GM12878 (cell line): ENCODE data around the gene ETFBKMT. TPM values are rescaled to one million over a fixed set of nuclear protein-coding genes. Genes with fewer than 3 reads are reported as not detected.

Experiments
- ATAC-seq: fragments of 200-7000 bp; cut with Tn5 transposase; 3 replicates; pipeline ENCODE4 v1.9.1; 2020; ENCODE audit warnings: mild to moderate bottlenecking, moderate library complexity
- BruUV-seq: library from RNA; stranded (reverse); fragments of 400-500 nt; replicated peaks from 2 replicates; lab custom pipeline; 2021; lab: Mats Ljungman, UMichigan
- CTCF ChIA-PET: fragments of 300-600 bp; sonication (Branson Sonifier 250); formaldehyde crosslinking; extraction: SDS; loops from one replicate; lab custom pipeline; 2021; ENCODE audit warnings: inconsistent platforms; lab: Yijun Ruan, JAX
- POLR2A ChIA-PET: fragments of 350-600 bp; formaldehyde crosslinking; extraction: SDS; loops from one replicate; lab custom pipeline; 2021; ENCODE audit warnings: inconsistent platforms; lab: Charles Lee
- RAD21 ChIA-PET: fragments of 300-600 bp; sonication (Branson Sonifier 250); formaldehyde crosslinking; loops from one replicate; lab custom pipeline; 2023; ENCODE audit warnings: antibody characterized with exemption; ENCODE audit not compliant: unreplicated experiment; lab: Charles Lee
- SMC1A ChIA-PET: fragments of 300-600 bp; sonication (Branson Sonifier 250); formaldehyde crosslinking; loops from one replicate; lab custom pipeline; 2023; ENCODE audit not compliant: unreplicated experiment, uncharacterized antibody; lab: Charles Lee
- DNase-seq: peaks from one replicate; pipeline ENCODE4 v3.0.0-alpha.2; 2011; ENCODE audit warnings: low read depth, low spot score
- FAIRE-seq: peaks from 3 replicates; lab custom pipeline; 2011; peaks lifted over from hg19 to GRCh38; lab: Jason Lieb, UNC
- H2AFZ ChIP-seq: 2 replicates; pipeline ENCODE4 v1.6.0; 2011; ENCODE audit warnings: low read depth, low read length, control low read depth; ENCODE audit not compliant: control insufficient read depth
- H3K27ac ChIP-seq: 2 replicates; pipeline ENCODE4 v1.5.1; 2011; ENCODE audit warnings: control low read depth; ENCODE audit not compliant: control insufficient read depth, insufficient read depth
- H3K27me3 ChIP-seq, 2 experiments: replicated peaks in 1 of 2; 2 replicates each; pipeline versions ENCODE4 v1.6.0 to v1.6.1; 2011; ENCODE audit warnings: low read length in 1 of 2; ENCODE audit not compliant: control insufficient read depth in 2 of 2, insufficient read depth in 2 of 2
- H3K36me3 ChIP-seq, 2 experiments: 2 replicates each; pipeline ENCODE4 v1.5.1; 2011; ENCODE audit warnings: low read length in 1 of 2; ENCODE audit not compliant: control insufficient read depth in 2 of 2, insufficient read depth in 2 of 2
- H3K4me1 ChIP-seq: 2 replicates; pipeline ENCODE4 v1.6.1; 2011; ENCODE audit warnings: mild to moderate bottlenecking, low read length, moderate library complexity, mixed read lengths; ENCODE audit not compliant: control insufficient read depth, insufficient read depth
- H3K4me2 ChIP-seq: 2 replicates; pipeline ENCODE4 v1.6.0; 2011; ENCODE audit warnings: control low read depth; ENCODE audit not compliant: control insufficient read depth, insufficient read depth
- H3K4me3 ChIP-seq: fragments of 200-600 bp; sonication (generic); 2 replicates; pipeline ENCODE4 v1.5.1; 2016
- H3K79me2 ChIP-seq: 2 replicates; pipeline ENCODE4 v1.6.0; 2011; ENCODE audit warnings: low read length; ENCODE audit not compliant: control insufficient read depth, insufficient read depth
- H3K9ac ChIP-seq: 2 replicates; pipeline ENCODE4 v1.8.0; 2011; ENCODE audit warnings: low read length, control low read depth, mixed read lengths; ENCODE audit not compliant: control insufficient read depth, insufficient read depth
- H3K9me3 ChIP-seq: replicated peaks from 3 replicates; pipeline ENCODE4 v1.5.1; 2011; ENCODE audit warnings: mild to moderate bottlenecking, low read length; ENCODE audit not compliant: control insufficient read depth, insufficient read depth
- H4K20me1 ChIP-seq: 2 replicates; pipeline ENCODE4 v1.6.0; 2011; ENCODE audit not compliant: control insufficient read depth, insufficient read depth
- DPF2 ChIP-seq: fragments of 450-650 bp; IDR thresholded peaks from 2 replicates; pipeline ENCODE4 v1.6.1; 2017; ENCODE audit warnings: mild to moderate bottlenecking
- FOXM1 ChIP-seq: IDR thresholded peaks from 2 replicates; pipeline ENCODE4 v1.6.1; 2012; ENCODE audit warnings: low read depth, mild to moderate bottlenecking, inconsistent platforms, low read length, moderate library complexity
- WGBS: methylation state at CpG from one replicate; pipeline ENCODE4 v1.1.6; 2016; ENCODE audit warnings: low lambda C conversion rate; ENCODE audit not compliant: insufficient replicate concordance, insufficient coverage; ENCODE audit errors: missing lambda C conversion rate; 5-methylcytosine and 5-hydroxymethylcytosine counted together
- in situ Hi-C: fragments of 300-500 bp; cut with MboI; formaldehyde crosslinking; loops from 9 replicates; pipeline ENCODE4 v1.14.3; 2018; ENCODE audit warnings: mixed read lengths
- intact Hi-C: fragments of 100-400 bp; cut with micrococcal nuclease; formaldehyde crosslinking; loops from one replicate; pipeline ENCODE4 v1.14.2; 2022; ENCODE audit not compliant: unreplicated experiment
- polyA plus RNA-seq, 11 experiments: library from polyadenylated mRNA; depleted of rRNA in 4 of 11; unstranded in 6 of 11; stranded (reverse) in 5 of 11; fragments of >200 nt; fragmentation: Nextera tagmentation in 4 of 11; fragmentation: Illumina TruSeq in 1 of 11; extraction: Ambion mirVana in 4 of 11; extraction: Trizol in 1 of 11; gene quantifications; 1 replicate in 1 of 11; 2 replicates in 10 of 11; pipeline versions ENCODE4 v1.2.1 to v1.2.3, GENCODE V29; 2011 to 2016; ENCODE audit warnings: inconsistent platforms in 2 of 11, missing spikeins in 2 of 11, low read depth in 1 of 11
- total RNA-seq, 4 experiments: library from RNA; depleted of rRNA in 3 of 4; stranded (reverse); fragments of >200 nt in 3 of 4; fragmentation: Illumina TruSeq in 1 of 4; extraction: Trizol in 1 of 4; gene quantifications; 2 replicates each; pipeline versions ENCODE4 v1.2.1 to v1.2.3, GENCODE V29; 2013 to 2021
- TF ChIP-seq, protein P1 (sequence below): fragments of 450-650 bp; IDR thresholded peaks from 2 replicates; pipeline ENCODE4 v1.6.1; 2017; ENCODE audit warnings: antibody characterized with exemption, mild to moderate bottlenecking, moderate library complexity
- TF ChIP-seq, protein P2 (sequence below): fragments of 450-650 bp; IDR thresholded peaks from 2 replicates; pipeline ENCODE4 v1.6.1; 2017; ENCODE audit warnings: mild to moderate bottlenecking, moderate library complexity

The ETFBKMT gene
- total and polyA plus RNA-seq, 10 of the 15 experiments (the other 5 are each of a cell fraction or from before 2014, with no cell fraction given): 0.25 to 1.1 (median 0.65) TPM

DNA sequence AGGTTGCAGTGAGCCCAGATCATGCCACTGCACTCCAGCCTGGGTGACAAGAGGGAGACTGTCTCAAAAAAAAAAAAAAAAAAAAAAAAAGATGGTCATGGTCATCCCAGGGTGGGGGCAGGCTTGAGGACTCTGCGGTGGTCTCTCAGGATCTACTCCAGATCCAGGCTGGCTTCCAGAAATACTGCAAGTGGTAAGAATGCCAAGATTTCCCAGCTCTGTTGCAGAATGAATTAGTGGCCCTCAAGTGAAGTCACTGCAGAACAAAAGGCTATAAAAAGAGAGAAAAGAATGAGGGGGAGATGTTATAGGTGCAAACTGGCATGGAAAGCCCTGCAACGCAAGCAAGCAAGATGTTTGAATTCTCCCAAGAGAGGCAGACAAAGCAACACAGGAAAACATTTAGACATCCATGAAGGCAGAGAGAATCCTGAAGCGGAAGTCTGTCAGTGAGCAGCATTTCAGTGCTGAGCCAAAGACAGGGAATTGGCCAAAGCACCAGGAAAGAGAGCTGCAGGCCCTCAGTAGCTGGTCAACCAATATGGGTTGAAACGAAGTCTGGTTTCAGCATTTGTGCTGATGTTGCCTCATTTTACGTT is 31.9 kb upstream of the ETFBKMT start (continued):
- TF ChIP-seq, protein P1, sequence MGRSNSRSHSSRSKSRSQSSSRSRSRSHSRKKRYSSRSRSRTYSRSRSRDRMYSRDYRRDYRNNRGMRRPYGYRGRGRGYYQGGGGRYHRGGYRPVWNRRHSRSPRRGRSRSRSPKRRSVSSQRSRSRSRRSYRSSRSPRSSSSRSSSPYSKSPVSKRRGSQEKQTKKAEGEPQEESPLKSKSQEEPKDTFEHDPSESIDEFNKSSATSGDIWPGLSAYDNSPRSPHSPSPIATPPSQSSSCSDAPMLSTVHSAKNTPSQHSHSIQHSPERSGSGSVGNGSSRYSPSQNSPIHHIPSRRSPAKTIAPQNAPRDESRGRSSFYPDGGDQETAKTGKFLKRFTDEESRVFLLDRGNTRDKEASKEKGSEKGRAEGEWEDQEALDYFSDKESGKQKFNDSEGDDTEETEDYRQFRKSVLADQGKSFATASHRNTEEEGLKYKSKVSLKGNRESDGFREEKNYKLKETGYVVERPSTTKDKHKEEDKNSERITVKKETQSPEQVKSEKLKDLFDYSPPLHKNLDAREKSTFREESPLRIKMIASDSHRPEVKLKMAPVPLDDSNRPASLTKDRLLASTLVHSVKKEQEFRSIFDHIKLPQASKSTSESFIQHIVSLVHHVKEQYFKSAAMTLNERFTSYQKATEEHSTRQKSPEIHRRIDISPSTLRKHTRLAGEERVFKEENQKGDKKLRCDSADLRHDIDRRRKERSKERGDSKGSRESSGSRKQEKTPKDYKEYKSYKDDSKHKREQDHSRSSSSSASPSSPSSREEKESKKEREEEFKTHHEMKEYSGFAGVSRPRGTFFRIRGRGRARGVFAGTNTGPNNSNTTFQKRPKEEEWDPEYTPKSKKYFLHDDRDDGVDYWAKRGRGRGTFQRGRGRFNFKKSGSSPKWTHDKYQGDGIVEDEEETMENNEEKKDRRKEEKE: no peak
- no peak for TF ChIP-seq FOXM1
- TF ChIP-seq, all 136 proteins: peak for 0

DNA sequence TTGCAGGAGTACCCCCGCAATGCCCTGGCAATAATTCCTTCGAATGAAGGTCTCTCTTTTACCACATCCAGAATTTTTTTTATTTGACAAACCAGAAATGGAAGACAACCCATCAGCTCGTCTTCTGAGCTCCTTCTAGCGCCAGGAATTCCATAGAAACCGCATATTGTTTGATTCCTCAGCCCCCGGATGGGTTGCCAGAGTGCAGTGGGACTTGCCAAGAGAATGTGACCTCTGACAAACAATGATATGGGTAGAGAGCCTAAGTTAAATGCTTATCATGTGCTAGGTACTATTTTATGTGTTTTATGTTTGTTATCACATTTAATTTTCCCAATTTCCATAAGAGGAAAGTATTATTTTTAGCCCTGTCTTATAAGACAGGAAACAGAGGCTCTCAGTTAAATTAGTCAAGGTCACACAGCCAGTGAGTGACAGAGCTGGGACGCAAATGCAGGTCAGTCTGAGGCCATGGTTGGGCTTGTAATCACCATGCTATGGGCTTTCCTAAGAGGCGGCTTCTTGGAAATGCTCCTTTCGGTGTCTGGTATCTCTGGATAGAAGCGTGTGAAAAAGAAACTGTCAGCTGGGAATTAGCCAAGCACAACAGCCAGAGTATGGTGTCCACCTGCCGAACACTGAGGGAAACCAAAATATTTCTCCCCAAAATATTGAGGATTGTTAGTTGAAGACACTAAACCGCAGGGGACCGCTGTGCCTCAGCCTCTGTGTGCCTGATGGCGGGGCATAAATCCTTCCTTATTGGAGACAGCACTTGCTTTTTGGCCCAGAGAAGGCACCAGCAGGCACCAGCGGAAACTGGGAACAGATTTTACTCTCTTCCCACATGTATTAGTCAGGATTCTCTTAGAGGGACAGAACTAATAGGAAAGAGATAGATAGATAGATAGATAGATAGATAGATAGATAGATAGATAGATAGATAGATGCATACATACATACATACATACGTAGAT is 29.4 kb upstream of the ETFBKMT start:
- peaks cover 8% of the 10 kb centered on the region; the same call in 1 of the 2 replicates for H3K4me1 ChIP-seq
- TF ChIP-seq, protein P2, sequence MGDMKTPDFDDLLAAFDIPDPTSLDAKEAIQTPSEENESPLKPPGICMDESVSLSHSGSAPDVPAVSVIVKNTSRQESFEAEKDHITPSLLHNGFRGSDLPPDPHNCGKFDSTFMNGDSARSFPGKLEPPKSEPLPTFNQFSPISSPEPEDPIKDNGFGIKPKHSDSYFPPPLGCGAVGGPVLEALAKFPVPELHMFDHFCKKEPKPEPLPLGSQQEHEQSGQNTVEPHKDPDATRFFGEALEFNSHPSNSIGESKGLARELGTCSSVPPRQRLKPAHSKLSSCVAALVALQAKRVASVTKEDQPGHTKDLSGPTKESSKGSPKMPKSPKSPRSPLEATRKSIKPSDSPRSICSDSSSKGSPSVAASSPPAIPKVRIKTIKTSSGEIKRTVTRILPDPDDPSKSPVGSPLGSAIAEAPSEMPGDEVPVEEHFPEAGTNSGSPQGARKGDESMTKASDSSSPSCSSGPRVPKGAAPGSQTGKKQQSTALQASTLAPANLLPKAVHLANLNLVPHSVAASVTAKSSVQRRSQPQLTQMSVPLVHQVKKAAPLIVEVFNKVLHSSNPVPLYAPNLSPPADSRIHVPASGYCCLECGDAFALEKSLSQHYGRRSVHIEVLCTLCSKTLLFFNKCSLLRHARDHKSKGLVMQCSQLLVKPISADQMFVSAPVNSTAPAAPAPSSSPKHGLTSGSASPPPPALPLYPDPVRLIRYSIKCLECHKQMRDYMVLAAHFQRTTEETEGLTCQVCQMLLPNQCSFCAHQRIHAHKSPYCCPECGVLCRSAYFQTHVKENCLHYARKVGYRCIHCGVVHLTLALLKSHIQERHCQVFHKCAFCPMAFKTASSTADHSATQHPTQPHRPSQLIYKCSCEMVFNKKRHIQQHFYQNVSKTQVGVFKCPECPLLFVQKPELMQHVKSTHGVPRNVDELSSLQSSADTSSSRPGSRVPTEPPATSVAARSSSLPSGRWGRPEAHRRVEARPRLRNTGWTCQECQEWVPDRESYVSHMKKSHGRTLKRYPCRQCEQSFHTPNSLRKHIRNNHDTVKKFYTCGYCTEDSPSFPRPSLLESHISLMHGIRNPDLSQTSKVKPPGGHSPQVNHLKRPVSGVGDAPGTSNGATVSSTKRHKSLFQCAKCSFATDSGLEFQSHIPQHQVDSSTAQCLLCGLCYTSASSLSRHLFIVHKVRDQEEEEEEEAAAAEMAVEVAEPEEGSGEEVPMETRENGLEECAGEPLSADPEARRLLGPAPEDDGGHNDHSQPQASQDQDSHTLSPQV: no peak
- no peak for TF ChIP-seq DPF2
- no peaks in the 10 kb centered on the region for H3K79me2 ChIP-seq
- DNase-seq (no peak), ATAC-seq (no peak), FAIRE-seq (no peak)
- CTCF ChIA-PET: no interaction called here
- no peak overlapping the region for H2AFZ ChIP-seq
- H4K20me1 ChIP-seq: no peaks in the 10 kb centered on the region
- no TSS peak for BruUV-seq
- intact Hi-C loops: no loop called here
- RAD21 ChIA-PET: no interaction called here
- H3K4me3 ChIP-seq: no peak overlapping the region
- WGBS: 66% methylated on average over 16 of the region's 16 CpGs
- no peak overlapping the region for H3K4me2 ChIP-seq
- POLR2A ChIA-PET: no interaction called here
- H3K9me3 ChIP-seq: peaks cover 6% of the 10 kb centered on the region; the same call in 2 of the 3 replicates
- in situ Hi-C loops: no loop called here
- H3K36me3 ChIP-seq: no peaks in the 10 kb centered on the region
- H3K27ac ChIP-seq: no peak overlapping the region
- H3K27me3 ChIP-seq: no peaks in the 10 kb centered on the region
- no peak overlapping the region for H3K9ac ChIP-seq
- SMC1A ChIA-PET: interaction anchor here (1.0 kb wide), 1 partner anchor 21 kb away, joined by 3 read pairs; no protein-coding TSS in a partner anchor
